Ovary (tissue), 9 donors: ENCODE data around the gene ACVR1. TPM values are rescaled to one million over a fixed set of nuclear protein-coding genes. Genes with fewer than 3 reads are reported as not detected.

Experiments
- DNase-seq, 5 donors: peaks; one replicate each; pipeline ENCODE4 v3.0.0-alpha.2; 2019 to 2020
- H3K27ac ChIP-seq, 2 donors: fragments of 200-600 bp; one replicate each; pipeline versions ENCODE4 v1.5.1 to v1.8.0; 2019 to 2022
- H3K27me3 ChIP-seq: fragments of 200-600 bp; one replicate; pipeline ENCODE4 v1.8.0; 2022
- H3K36me3 ChIP-seq: fragments of 200-600 bp; sonication (generic); one replicate; pipeline ENCODE4 v1.5.1; 2019
- H3K4me1 ChIP-seq: one replicate; pipeline ENCODE4 v1.8.1; 2013; ENCODE audit warnings: mild to moderate bottlenecking, moderate library complexity; ENCODE audit not compliant: insufficient read depth
- H3K4me3 ChIP-seq: fragments of 200-600 bp; sonication (generic); one replicate; pipeline ENCODE4 v1.5.1; 2017
- H3K9me3 ChIP-seq, 2 donors: fragments of 200-600 bp in 1 of 2; sonication (generic) in 1 of 2; one replicate each; pipeline versions ENCODE4 v1.5.1 to v1.8.1; 2013 to 2019; ENCODE audit warnings: mild to moderate bottlenecking in 1 of 2, moderate library complexity in 1 of 2
- CTCF ChIP-seq, 3 donors: fragments of 450-650 bp in 2 of 3; fragments of 200-600 bp in 1 of 3; IDR thresholded peaks; one replicate each; pipeline versions ENCODE4 v1.5.1 to v1.8.0; 2016 to 2022; ENCODE audit warnings: antibody characterized with exemption in 3 of 3, mild to moderate bottlenecking in 1 of 3
- EP300 ChIP-seq: sonication (generic); formaldehyde crosslinking; IDR thresholded peaks from one replicate; pipeline ENCODE4 v1.6.1; 2017; ENCODE audit warnings: antibody characterized with exemption
- POLR2A ChIP-seq: fragments of 450-650 bp; IDR thresholded peaks from one replicate; pipeline ENCODE4 v1.6.1; 2017; ENCODE audit warnings: antibody characterized with exemption, mild to moderate bottlenecking, moderate library complexity
- WGBS, 3 donors: extraction: QIAGEN DNeasy Blood & Tissue Kit in 1 of 3; methylation state at CpG; one replicate each; pipeline versions ENCODE4 v1.1.5 to v1.1.7; 2013 to 2017; 5-methylcytosine and 5-hydroxymethylcytosine counted together
- intact Hi-C, 4 donors: fragments of 100-400 bp; cut with DNase I; formaldehyde crosslinking; loops; one replicate each; pipeline versions ENCODE4 v1.11.0 to v1.15.1; 2022 to 2023
- polyA plus RNA-seq, 2 donors: library from polyadenylated mRNA; stranded (reverse); fragments of 200-250 nt in 1 of 2; fragments of 350-450 nt in 1 of 2; fragmentation: Illumina TruSeq in 1 of 2; extraction: RNeasy Lipid Tissue Mini Kit (QIAGEN cat#74804) in 1 of 2; gene quantifications; one replicate each; pipeline ENCODE4 v1.2.3, GENCODE V29; 2013 to 2014
- total RNA-seq, 7 donors: library from RNA; depleted of rRNA in 2 of 7; stranded (reverse); fragments of >200 nt in 2 of 7; fragmentation: NEBNext Ultra II Directional in 3 of 7; extraction: Animal tissue kit (Norgen Biotek cat#: 25700) in 3 of 7; gene quantifications; one replicate each; pipeline versions ENCODE4 v1.1.0 to v1.2.4, GENCODE V29; 2016 to 2023
- donor health status: DM: no; HTN: no; CAD: no; lungs with moderate emphysema.
- donor health status: DM: no; HTN: no; CAD: no.
- donor health status: Bipolar disorder and iron deficiency.
- donor health status: DM: yes; HTN: yes; CAD: no.
- donor health status: DM: no; HTN: no; CAD: no.
- donor health status: DM: yes; HTN: yes; CAD: no.

Gene ACVR1
- total and polyA plus RNA-seq, 9 donors, result 23.4 to 51.2 (median 30.4) TPM

GRCh38 chr2:157853820-157854219 lies 22.3 kb downstream of the ACVR1 start:
- Histone ChIP-seq H3K9me3 (no peaks in the 10 kb centered on the region), H3K27ac (no peak overlapping the region), H3K36me3 (no peaks in the 10 kb centered on the region), H3K27me3 (no peaks in the 10 kb centered on the region), H3K4me3 (no peak overlapping the region), H3K4me1 (no peaks in the 10 kb centered on the region)
- WGBS, 3 donors, result 84 to 93% (median 91%) methylated on average over 3 of the region's 3 CpGs
- intact Hi-C loops, result no loop called here
- TF ChIP-seq EP300, result no peak
- no peak for TF ChIP-seq CTCF (IDR thresholded peaks at IDR 0.05)
- TF ChIP-seq POLR2A, result no peak
- DNase-seq, result no peak

- TF ChIP-seq CTCF (IDR thresholded peaks at IDR 0.05) (no peak), EP300 (no peak), POLR2A (no peak)
- Histone ChIP-seq H3K4me3 (no peak overlapping the region), H3K36me3 (no peaks in the 10 kb centered on the region), H3K27me3 (no peaks in the 10 kb centered on the region), H3K9me3 (no peaks in the 10 kb centered on the region), H3K4me1 (no peaks in the 10 kb centered on the region), H3K27ac (no peak overlapping the region)
- no peak for DNase-seq
- intact Hi-C loops, result no loop called here
- 88 to 96% (median 94%) methylated on average over 2 of the region's 2 CpGs for WGBS, 3 donors
Observed at GRCh38 chr2:157853211-157853610, 22.9 kb downstream of the ACVR1 start.

- H3K27me3 ChIP-seq, result no peaks in the 10 kb centered on the region
- intact Hi-C loops, result no loop called here
- H3K9me3 ChIP-seq, result no peaks in the 10 kb centered on the region
- H3K27ac ChIP-seq, result no peak overlapping the region
- H3K4me1 ChIP-seq, result no peaks in the 10 kb centered on the region
- DNase-seq, result no peak
- H3K36me3 ChIP-seq, result no peaks in the 10 kb centered on the region
- TF ChIP-seq POLR2A (no peak), CTCF (IDR thresholded peaks at IDR 0.05) (no peak), EP300 (no peak)
- H3K4me3 ChIP-seq, result no peak overlapping the region
- WGBS, 3 donors, result 48 to 61% (median 56%) methylated on average over 2 of the region's 2 CpGs
Observed at GRCh38 chr2:157849591-157849990, 26.5 kb downstream of the ACVR1 start.

- DNase-seq, result no peak
- H3K4me3 ChIP-seq, result no peak overlapping the region
- H3K9me3 ChIP-seq, result no peaks in the 10 kb centered on the region
- H3K27me3 ChIP-seq, result no peaks in the 10 kb centered on the region
- peaks cover 4% of the 10 kb centered on the region for H3K4me1 ChIP-seq
- H3K36me3 ChIP-seq, result no peaks in the 10 kb centered on the region
- 86 to 99% (median 98%) methylated on average over 4 of the region's 4 CpGs for WGBS, 3 donors
- no peak overlapping the region for H3K27ac ChIP-seq
- intact Hi-C loops, result no loop called here
- no peak for TF ChIP-seq EP300
Observed at GRCh38 chr2:157848213-157848612, 27.9 kb downstream of the ACVR1 start.

GRCh38 chr2:157845081-157845480 lies 31.0 kb downstream of the ACVR1 start:
- WGBS, 3 donors, result 98 to 99% (median 98%) methylated on average over 2 of the region's 2 CpGs
- TF ChIP-seq EP300, result no peak
- TF ChIP-seq CTCF (IDR thresholded peaks at IDR 0.05), result no peak
- TF ChIP-seq POLR2A, result no peak
- intact Hi-C loops, result no loop called here
- no peaks in the 10 kb centered on the region for H3K36me3 ChIP-seq
- H3K4me3 ChIP-seq, result no peak overlapping the region
- H3K9me3 ChIP-seq, result no peaks in the 10 kb centered on the region
- no peak for DNase-seq
- peaks cover 11% of the 10 kb centered on the region for H3K4me1 ChIP-seq
- H3K27me3 ChIP-seq, result no peaks in the 10 kb centered on the region
- no peak overlapping the region for H3K27ac ChIP-seq
